Parathyroid adenoma (tissue), 2 donors: ENCODE results near the gene YAF2.
"Not testable (repeated sequence)": the region's sequence is repeated elsewhere in the genome, so short reads cannot be mapped to it uniquely, and the experiment has no call there.

Source experiments
- H2AFZ ChIP-seq: fragments of 300-600 bp; sonication (generic); one replicate; pipeline ENCODE4 v1.7.0; 2017; ENCODE audit warnings: antibody characterized with exemption, mild to moderate bottlenecking
- H3K27ac ChIP-seq: fragments of 300-600 bp; sonication (generic); one replicate; pipeline ENCODE4 v1.7.0; 2017
- H3K27me3 ChIP-seq: fragments of 300-600 bp; sonication (generic); one replicate; pipeline ENCODE4 v1.7.0; 2017; ENCODE audit warnings: low read length; ENCODE audit not compliant: control insufficient read depth, insufficient read depth
- H3K36me3 ChIP-seq: fragments of 300-600 bp; sonication (generic); one replicate; pipeline ENCODE4 v1.7.0; 2017; ENCODE audit warnings: low read length; ENCODE audit not compliant: control insufficient read depth, insufficient read depth
- H3K4me1 ChIP-seq: fragments of 300-600 bp; sonication (generic); one replicate; pipeline ENCODE4 v1.7.0; 2017; ENCODE audit warnings: control low read depth
- H3K4me2 ChIP-seq: fragments of 300-600 bp; sonication (generic); one replicate; pipeline ENCODE4 v1.7.0; 2017; ENCODE audit warnings: low read length
- H3K4me3 ChIP-seq: fragments of 300-600 bp; sonication (generic); one replicate; pipeline ENCODE4 v1.7.0; 2017; ENCODE audit warnings: low read depth, low read length
- H3K79me2 ChIP-seq: fragments of 300-600 bp; sonication (generic); one replicate; pipeline ENCODE4 v1.7.0; 2017; ENCODE audit warnings: control low read depth
- H3K9ac ChIP-seq: fragments of 300-600 bp; sonication (generic); one replicate; pipeline ENCODE4 v1.7.0; 2017; ENCODE audit warnings: mild to moderate bottlenecking
- H3K9me3 ChIP-seq: fragments of 300-600 bp; sonication (generic); one replicate; pipeline ENCODE4 v1.7.0; 2017; ENCODE audit warnings: low read length; ENCODE audit not compliant: control insufficient read depth
- CTCF ChIP-seq: fragments of 300-600 bp; sonication (generic); IDR thresholded peaks from one replicate; pipeline ENCODE4 v1.7.0; 2017; ENCODE audit warnings: antibody characterized with exemption, mild to moderate bottlenecking
- donor health status: primary hyperparathyroidism.

YAF2 gene

DNA sequence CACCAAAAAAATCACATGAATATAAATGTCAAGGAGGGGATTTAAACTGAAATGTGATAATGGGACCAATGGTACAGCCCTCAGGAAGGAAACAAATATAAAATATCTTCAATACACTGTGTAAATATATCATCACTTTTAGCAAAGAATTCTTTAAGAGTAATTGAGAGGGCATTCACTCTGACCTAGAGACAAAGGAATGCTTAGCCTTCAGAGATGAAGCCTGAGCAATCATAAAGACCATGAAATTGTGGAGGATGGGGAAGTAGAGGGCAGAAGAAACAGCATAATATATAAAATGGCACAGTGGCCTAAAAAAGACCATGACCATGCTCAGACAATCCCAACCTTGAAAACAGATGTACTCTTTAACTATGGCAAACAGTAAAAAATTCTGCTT lies 20.4 kb downstream of the YAF2 start:
- peaks cover 20% of the 10 kb centered on the region for H3K79me2 ChIP-seq
- H2AFZ ChIP-seq, result no peak overlapping the region
- no peak overlapping the region for H3K4me2 ChIP-seq
- H3K4me1 ChIP-seq, result peaks cover 5% of the 10 kb centered on the region
- H3K9me3 ChIP-seq, result no peaks in the 10 kb centered on the region
- no peak overlapping the region for H3K4me3 ChIP-seq
- no peaks in the 10 kb centered on the region for H3K27me3 ChIP-seq
- TF ChIP-seq CTCF, result no peak
- H3K27ac ChIP-seq, result no peak overlapping the region
- H3K36me3 ChIP-seq, result no peaks in the 10 kb centered on the region
- no peak overlapping the region for H3K9ac ChIP-seq

DNA sequence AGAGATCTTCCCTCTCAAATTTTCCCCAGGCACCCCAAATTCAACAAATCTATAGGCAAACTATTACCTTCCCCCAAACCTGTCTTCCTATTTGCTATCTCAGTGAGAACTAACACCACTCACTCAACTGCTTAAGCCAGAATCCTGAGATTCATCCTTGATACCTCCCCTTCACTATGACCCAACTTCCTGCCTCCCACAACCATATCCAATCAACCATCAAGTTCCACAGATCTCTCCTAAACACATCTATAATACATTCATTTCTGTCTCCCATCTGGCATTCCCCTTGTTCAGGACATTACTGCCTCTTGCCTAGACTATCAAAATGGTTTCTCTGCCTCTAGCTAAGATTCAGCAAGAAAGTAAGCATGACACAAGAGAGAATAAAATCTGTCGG lies 21.3 kb downstream of the YAF2 start:
- H3K9me3 ChIP-seq, result no peaks in the 10 kb centered on the region
- H2AFZ ChIP-seq, result no peak overlapping the region
- peaks cover 5% of the 10 kb centered on the region for H3K4me1 ChIP-seq
- no peaks in the 10 kb centered on the region for H3K36me3 ChIP-seq
- no peak overlapping the region for H3K27ac ChIP-seq
- H3K79me2 ChIP-seq, result peaks cover 20% of the 10 kb centered on the region
- no peak overlapping the region for H3K4me2 ChIP-seq
- H3K27me3 ChIP-seq, result no peaks in the 10 kb centered on the region
- no peak overlapping the region for H3K4me3 ChIP-seq
- no peak for TF ChIP-seq CTCF
- H3K9ac ChIP-seq, result no peak overlapping the region

GRCh38 chr12:42215759-42216158 lies 22.3 kb downstream of the YAF2 start:
- H3K4me3 ChIP-seq, H3K36me3 ChIP-seq, H3K9me3 ChIP-seq, H3K27ac ChIP-seq, H3K9ac ChIP-seq, H3K27me3 ChIP-seq, H2AFZ ChIP-seq, H3K4me1 ChIP-seq, H3K4me2 ChIP-seq: not testable (repeated sequence)
- peaks cover 19% of the 10 kb centered on the region for H3K79me2 ChIP-seq

DNA sequence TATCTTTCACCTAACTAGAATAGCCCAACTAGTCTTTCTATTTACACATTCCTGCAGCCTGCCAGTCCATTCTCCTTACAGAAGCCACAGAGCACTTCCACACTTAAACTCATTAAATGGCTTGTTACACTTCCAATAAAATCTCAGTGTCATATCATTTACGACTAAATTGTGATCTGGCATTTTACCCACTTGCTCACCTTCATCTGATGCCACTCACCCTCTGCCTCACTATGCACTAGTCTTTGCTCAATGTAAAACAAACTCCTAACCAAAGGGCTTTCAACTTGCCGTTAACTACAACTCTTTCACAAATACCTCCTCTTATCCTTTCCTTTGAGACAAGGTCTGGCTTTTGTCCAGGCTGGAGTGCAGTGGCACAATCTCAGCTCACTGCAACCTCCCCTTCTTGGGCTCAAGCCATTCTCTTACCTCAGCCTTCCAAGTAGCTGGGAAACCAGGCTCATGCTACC lies 24.1 kb downstream of the YAF2 start:
- Histone ChIP-seq H3K27ac (no peak overlapping the region), H3K4me2 (no peak overlapping the region), H3K9me3 (no peaks in the 10 kb centered on the region), H3K4me1 (peaks cover 5% of the 10 kb centered on the region), H3K36me3 (no peaks in the 10 kb centered on the region), H3K79me2 (peaks cover 15% of the 10 kb centered on the region), H3K27me3 (no peaks in the 10 kb centered on the region), H3K4me3 (no peak overlapping the region), H2AFZ (no peak overlapping the region), H3K9ac (no peak overlapping the region)
- TF ChIP-seq CTCF, result no peak

DNA sequence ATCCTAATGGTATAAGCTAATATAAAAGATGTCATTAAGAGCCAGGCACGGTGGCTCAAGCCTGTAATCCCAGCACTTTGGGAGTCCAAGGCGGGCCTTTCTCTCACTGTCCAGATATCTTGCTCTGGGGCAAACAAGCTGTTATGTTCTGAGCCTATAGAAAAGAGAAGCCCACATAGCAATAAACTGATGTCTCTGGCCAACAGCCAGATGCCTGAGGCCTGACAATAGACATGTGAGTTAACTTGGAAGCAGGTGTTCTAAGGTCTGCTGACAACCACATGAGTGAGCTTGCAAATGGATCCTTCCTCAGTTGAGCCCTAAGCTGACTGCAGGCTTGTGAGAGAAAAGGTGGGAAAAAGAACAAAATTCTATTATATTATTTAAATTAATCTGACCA lies 25.0 kb downstream of the YAF2 start:
- no peaks in the 10 kb centered on the region for H3K9me3 ChIP-seq
- H3K79me2 ChIP-seq, result peaks cover 15% of the 10 kb centered on the region
- no peak overlapping the region for H2AFZ ChIP-seq
- H3K9ac ChIP-seq, result no peak overlapping the region
- no peak overlapping the region for H3K4me2 ChIP-seq
- no peaks in the 10 kb centered on the region for H3K36me3 ChIP-seq
- no peak overlapping the region for H3K27ac ChIP-seq
- no peaks in the 10 kb centered on the region for H3K27me3 ChIP-seq
- H3K4me3 ChIP-seq, result no peak overlapping the region
- peaks cover 5% of the 10 kb centered on the region for H3K4me1 ChIP-seq
- no peak for TF ChIP-seq CTCF
